CD4-positive, alpha-beta T cell treated with Interleukin-21 for 1 hour (primary cell): ENCODE measurements around the gene CTNNA3.

Source experiments
- DNase-seq: peaks from one replicate; pipeline ENCODE4 v3.0.0-alpha.2; 2020

Gene CTNNA3

GRCh38 chr10:66591865-66592264 lies 1104.1 kb downstream of the CTNNA3 start:
- DNase-seq: no peak

- no peak for DNase-seq
Observed at GRCh38 chr10:66587680-66588050, 1108.3 kb downstream of the CTNNA3 start.

DNA sequence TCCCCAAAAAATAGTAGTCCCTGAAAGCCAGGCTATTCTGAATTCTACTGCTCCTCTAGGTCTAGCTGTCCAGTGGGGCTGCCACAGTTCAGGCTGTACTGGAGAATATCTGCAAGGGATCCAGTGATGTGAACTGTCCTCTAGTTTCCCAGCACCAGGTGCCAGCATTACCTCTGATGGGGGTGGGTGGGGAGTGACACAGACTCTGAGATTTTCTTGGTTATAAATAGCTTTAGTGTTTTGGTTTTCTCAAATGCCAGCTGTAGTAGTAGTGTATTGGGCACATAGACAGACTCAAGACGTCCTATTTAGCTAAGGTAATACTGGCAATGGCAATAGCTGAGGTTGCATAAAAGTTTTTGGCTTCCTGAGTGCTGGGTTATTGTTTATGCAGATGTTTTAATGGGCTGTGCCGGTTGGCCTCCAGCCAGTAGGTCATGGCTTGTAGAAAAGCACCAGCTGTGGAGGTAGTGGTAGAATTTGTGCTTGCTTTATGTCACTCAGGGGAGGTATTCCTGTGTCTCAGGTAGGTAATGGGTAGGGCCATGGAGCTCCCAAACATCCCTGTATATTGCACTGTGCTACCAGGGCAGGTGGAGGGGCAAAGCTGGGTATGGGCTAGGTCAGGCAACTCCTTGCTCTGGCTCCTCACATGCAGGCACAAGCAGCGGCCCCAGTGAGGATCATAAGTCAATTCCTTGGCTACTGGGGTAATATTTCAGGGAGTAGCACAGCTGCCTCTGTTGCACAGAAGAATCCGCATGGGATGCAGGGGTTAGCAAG lies 1108.9 kb downstream of the CTNNA3 start:
- no peak for DNase-seq

- DNase-seq: no peak
Observed at GRCh38 chr10:66586073-66586472, 1109.9 kb downstream of the CTNNA3 start.

DNA sequence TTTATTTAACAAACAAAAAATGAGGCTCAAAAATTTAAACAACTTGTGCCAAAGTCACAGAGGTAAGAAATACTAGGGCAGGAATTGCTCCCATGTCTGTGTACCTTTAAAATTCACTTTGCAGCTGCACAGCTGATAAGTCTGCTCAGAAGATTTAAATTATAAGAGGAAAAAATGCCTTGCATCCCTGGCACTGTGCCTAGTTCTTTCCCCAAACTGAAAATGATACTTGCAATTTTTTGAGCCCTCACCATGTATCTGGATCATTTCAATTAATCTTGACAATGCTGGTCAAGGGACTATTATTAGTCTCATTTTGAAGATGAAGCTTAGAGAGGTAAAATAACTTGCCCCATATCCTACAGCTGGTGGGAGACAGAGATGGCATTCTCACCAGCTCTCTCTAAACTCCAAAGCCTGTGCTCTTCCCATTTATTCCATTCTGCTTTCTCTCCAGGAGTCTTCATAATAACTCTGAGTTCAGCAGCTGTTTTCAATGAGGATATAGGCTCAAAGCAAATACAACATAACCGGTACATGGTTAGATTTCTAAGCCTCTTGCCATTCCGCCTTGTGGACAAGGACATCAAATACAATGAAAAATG lies 1120.6 kb downstream of the CTNNA3 start:
- DNase-seq: no peak

GRCh38 chr10:66572700-66573099 lies 1123.3 kb downstream of the CTNNA3 start:
- DNase-seq: no peak

GRCh38 chr10:66565999-66566398 lies 1130.0 kb downstream of the CTNNA3 start:
- no peak for DNase-seq

DNA sequence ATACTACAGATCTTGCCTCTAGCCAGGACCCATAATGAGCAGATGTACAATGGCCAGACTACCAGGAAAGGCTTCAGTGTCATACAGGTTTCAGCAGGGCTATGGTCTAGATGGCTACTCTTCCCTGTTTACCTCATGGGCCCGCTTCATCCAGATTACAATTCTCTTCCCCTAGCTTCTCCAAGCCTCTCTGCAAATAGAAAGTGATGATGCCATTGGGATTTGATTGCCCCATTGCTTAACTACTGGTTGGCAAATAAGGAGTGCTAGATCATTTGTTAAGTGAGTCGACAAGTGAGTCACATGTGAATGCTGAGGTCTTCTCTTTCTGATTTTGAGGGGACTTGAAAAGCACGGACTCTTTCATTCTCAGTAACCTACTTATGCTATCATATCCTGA lies 1131.7 kb downstream of the CTNNA3 start:
- DNase-seq: no peak

DNA sequence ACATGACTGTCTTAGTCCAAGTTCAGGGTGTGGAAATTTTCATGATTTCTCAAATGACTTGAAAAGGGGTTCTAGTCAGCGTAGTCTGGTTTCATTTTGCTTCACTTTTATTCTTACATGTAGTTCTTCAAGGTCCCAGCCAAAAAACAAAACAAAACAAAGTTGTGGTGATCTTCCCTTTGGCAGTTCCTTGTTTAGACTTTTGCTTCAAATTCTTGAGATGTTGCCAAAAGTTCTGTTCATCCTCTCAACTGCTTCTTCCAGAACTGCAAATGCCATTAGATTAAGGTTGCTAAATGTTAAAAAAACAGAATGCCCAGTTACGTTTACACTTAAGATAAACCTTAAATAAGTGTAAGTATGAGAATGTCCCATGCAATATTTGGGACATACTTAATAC lies 1140.9 kb downstream of the CTNNA3 start:
- DNase-seq: no peak

DNA sequence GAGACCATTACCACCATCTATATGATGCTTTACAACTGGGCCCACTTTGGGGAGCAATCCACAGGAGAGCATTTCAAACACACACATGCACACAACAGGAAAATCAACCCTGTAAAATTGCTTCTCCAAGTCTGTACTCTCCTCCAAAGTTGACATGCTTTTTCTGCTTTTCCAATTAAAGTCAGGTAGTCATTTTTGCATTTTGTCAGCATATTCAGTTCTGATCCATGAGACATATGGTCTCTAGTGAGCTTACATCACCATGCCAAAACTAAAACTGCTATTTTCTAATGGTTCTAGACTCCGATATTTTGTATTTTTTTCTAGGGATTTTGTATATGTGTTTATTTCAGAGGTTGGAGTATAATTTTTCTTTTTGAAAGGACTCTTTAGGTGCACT lies 1143.7 kb downstream of the CTNNA3 start:
- DNase-seq: no peak

DNA sequence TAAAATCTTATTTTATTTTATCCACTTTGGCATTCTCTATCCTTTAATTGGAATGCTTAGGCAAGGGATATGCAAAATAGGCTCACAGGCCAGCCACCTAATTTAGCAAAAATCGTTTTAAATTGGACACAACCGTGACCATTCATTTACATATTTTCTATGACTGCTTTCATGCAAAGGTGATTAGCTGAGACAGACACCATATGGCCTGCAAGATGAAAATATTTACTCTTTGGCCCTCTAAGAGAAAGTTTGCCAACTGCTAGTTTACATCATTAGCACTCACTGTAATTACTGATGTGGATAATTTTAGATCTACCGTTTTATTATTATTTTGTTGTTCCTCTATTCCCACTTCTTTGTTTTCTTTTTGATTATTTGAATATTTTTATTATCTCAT lies 1145.6 kb downstream of the CTNNA3 start:
- DNase-seq: no peak

- no peak for DNase-seq
Observed at GRCh38 chr10:66538908-66539307, 1157.1 kb downstream of the CTNNA3 start.

DNA sequence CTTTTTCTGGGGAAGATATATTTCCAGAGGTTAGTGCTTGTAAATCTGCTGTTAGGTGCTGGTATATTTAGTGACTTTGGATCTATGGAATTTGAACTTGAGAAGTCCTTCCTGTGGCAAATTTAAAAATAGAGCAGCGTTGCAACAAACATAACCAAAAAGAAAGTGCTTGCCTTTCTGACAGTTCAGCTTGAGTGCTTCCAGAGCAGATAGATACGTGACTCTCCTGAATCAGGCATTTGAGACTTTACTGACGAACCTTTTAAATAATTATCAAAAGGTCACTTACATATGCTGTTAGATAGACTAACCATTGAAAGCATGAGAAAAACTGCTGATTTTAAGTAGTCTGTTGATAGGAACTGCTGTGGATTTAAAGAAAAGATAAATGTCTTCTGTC lies 1157.6 kb downstream of the CTNNA3 start:
- no peak for DNase-seq

- no peak for DNase-seq
Observed at GRCh38 chr10:66537186-66537585, 1158.8 kb downstream of the CTNNA3 start.

DNA sequence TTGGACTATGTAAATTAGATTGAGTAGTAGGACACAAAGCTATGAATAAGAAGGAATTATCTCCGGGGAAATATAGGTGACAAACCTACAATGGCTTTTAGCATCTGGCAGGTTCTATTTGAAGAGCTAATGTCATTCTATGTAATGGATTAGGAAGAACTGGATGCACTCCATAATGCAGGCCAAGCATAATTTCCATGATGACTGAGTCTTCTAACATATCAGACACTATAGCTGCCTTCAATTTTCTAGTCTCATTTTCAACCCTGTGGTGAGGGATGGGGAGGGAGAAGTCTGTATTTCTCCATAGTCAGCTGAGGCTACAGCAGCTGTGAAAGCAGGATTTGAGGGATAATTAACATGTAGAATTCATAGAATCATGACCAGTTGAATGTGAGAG lies 1160.6 kb downstream of the CTNNA3 start:
- no peak for DNase-seq

- no peak for DNase-seq
Observed at GRCh38 chr10:66534866-66535265, 1161.1 kb downstream of the CTNNA3 start.

- no peak for DNase-seq
Observed at GRCh38 chr10:66521506-66521905, 1174.5 kb downstream of the CTNNA3 start.

- DNase-seq: no peak
Observed at GRCh38 chr10:66519616-66520015, 1176.4 kb downstream of the CTNNA3 start.

- no peak for DNase-seq
Observed at GRCh38 chr10:66514666-66515065, 1181.3 kb downstream of the CTNNA3 start.

DNA sequence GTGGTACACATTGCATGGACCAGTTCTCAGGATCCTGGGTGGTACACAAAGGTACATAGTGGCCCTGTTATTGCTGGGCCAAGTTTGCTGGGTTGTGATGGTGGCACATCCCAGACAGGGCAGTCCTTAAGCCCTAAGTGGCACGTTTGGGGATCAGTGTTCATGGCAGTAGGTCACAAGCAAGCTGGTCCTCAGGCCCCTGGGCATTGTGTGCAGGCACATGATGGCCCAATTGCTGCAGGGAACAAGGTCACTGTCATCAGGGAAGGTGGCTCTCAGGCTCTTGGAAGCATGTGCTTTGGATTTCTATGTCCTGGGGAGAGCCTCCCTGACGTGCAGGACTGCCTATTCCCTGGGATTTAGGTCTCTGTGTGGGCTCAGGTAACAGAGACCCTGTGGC lies 1182.5 kb downstream of the CTNNA3 start:
- DNase-seq: no peak

DNA sequence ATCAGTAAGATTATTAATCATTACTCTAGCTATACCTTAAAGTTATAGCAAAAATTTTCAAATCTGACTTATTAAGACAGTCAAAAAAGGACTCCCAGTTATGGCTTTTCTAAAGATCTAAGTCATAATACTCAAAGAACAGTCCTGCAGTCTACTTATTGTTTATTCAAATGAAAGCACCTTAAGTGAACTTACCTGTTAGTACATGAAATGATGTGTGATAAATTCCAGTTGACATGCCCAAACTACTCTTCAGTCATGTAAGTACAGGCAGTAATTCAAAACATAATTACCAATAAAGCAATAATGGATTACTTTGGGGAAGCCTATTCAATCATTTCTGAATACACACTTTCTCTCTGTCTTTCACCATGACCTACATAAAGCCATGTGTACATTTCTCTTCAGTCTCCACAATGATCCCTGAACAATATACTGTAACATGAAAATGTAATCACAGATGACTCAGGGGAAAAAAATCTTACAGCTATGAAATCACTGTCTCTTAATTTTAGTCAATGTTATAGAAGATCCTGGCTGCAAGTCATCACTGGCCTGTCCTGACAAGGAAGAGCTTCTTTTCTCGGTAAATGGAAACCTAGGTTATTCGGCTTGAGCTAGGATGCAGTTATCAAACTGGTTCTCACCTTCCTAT lies 1190.9 kb downstream of the CTNNA3 start:
- DNase-seq: no peak

- no peak for DNase-seq
Observed at GRCh38 chr10:66501356-66501755, 1194.6 kb downstream of the CTNNA3 start.

GRCh38 chr10:66483966-66484365 lies 1212.0 kb downstream of the CTNNA3 start:
- DNase-seq: no peak

DNA sequence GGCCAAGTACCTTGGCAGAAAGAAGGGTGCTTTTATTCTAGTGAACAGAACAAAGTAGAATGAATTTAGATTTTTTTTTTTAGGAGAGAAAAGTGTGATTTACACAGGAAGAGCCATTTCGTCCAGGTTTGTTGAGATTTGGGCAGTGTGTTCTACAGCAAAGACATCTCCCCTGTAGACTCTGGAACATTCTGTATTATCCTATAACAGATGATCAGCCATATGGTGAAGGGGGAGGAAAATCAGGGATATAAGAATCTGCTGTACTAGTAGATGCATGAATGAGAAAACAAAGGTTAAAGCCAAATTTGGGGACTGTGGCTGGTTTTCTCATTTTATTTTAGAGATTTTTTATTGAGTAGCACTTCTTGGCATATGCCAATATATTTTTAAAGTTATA lies 1223.8 kb downstream of the CTNNA3 start:
- DNase-seq: no peak
